Cardiac fibroblast (primary cell): ENCODE measurements around the gene IL18.
"Not testable (repeated sequence)": the region's sequence is repeated elsewhere in the genome, so short reads cannot be mapped to it uniquely, and the experiment has no call there.

Experiments used
- DNase-seq, 2 donors: peaks; one replicate each; pipeline versions ENCODE4 v3.0.0 to v3.0.0-alpha.2; 2010; ENCODE audit warnings: low read depth in 2 of 2
- H3K4me3 ChIP-seq, 2 donors: replicated peaks in 1 of 2; 1 replicate in 1 of 2; 2 replicates in 1 of 2; pipeline ENCODE4 v1.5.1; 2011; ENCODE audit warnings: low read depth in 2 of 2, low read length in 2 of 2, mild to moderate bottlenecking in 2 of 2, moderate library complexity in 1 of 2
- CTCF ChIP-seq: IDR thresholded peaks from one replicate; pipeline ENCODE4 v1.5.1; 2011; ENCODE audit warnings: low read depth, mild to moderate bottlenecking, low read length, inconsistent platforms

The IL18 gene

DNA sequence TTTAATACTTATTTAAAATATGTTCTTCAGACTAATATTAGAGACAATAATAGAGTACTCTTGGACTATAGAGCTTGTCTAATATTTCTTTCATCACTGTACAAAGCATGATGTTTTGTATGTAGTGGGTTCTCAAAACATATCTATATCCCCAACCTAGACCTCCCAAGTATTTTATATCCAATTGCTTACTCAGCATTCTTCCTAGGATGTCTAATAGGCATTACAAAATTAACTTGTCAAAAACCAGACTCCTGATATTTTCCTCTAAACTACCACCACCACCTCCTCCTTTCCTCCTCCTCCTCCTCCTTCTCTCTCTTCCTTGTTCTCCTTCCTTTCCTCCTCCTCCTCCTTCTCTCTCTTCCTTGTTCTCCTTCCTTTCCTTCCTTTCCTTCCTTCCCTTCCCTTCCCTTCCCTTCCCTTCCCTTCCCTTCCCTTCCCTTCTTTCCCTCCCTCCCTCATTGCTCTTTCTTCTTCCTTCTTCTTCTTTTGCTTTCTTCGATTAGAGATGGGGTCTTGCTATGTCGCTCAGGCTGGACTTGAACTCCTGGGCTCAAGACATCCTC lies 32.7 kb upstream of the IL18 start:
- no peak overlapping the region for H3K4me3 ChIP-seq
- DNase-seq = no peak
- TF ChIP-seq CTCF = no peak

DNA sequence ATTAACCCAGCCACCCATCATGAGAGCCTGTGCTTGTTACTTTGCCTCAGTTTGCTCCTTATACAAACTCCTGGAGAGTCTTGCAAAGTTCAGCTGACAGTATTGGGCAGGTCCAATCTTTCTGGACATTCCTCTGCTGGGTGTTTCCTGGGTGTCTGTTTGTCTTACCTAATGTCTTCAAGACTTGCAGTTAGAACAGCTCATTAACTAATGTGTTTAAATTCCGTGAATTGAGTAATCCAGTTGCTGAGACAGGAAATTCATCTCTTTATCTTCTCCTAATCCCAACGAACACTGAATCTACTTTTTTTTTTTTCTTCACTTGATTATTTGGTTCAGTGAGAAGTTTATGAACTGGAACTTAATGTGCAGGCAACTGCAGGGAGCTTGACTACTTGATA lies 32.1 kb upstream of the IL18 start:
- no peak overlapping the region for H3K4me3 ChIP-seq
- no peak for TF ChIP-seq CTCF
- DNase-seq = peak; percentile 23

DNA sequence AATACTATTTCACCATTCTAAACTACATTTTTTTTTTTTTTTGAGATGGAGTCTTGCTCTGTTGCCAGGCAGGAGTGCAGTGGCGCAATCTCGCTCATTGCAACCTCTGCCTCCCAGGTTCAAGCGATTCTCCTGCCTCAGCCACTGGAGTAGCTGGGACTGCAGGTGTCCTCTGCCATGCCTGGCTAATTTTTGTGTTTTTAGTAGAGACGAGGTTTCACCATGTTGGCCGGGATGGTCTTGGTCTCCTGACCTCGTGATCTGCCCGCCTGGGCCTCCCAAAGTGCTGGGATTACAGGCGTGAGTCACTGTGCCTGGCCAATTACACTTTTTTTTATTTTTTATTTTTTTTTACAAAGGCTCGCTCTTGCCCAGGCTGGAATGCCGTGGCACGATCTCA lies 31.2 kb upstream of the IL18 start:
- not testable (repeated sequence) for DNase-seq, H3K4me3 ChIP-seq

DNA sequence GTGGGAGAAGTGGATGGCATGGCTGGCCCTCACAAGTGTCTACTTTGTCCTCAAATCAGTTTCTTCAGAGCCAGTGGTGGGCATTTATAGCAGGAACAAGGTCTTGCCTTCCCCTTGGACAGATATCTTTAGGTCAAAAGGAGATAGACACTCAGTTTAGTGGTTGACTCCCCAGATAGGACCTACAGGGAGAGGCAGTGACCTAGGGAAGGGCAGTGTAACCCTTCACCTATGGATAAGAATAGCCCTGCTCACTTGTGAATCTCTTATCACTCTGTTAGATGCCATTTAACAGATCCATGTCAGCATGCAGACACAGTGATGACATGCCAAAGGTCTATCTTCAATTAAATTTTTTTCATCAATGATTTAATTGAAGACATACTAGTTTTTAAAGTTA lies 22.4 kb upstream of the IL18 start:
- no peak for TF ChIP-seq CTCF
- DNase-seq = no peak
- no peak overlapping the region for H3K4me3 ChIP-seq

DNA sequence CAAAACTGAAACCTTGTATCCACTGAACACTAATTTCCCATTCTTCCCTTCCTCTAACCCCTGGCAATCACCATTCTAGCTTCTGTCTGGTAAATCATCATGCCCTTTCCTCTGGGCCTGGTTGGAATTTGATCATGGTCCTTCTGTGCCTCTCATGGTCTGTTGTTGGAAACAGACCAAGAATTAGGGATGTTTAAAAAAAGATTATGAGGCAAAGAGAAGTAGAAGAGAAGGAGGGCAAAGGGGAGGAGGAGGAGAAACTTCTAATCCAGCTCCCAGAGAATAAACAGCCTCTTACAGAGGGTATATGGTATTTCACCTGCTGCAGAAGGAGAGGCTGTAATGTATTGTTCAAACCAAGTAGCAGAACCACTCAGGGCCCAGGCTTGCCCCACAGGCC lies 22.0 kb upstream of the IL18 start:
- TF ChIP-seq CTCF = no peak
- no peak overlapping the region for H3K4me3 ChIP-seq
- no peak for DNase-seq

DNA sequence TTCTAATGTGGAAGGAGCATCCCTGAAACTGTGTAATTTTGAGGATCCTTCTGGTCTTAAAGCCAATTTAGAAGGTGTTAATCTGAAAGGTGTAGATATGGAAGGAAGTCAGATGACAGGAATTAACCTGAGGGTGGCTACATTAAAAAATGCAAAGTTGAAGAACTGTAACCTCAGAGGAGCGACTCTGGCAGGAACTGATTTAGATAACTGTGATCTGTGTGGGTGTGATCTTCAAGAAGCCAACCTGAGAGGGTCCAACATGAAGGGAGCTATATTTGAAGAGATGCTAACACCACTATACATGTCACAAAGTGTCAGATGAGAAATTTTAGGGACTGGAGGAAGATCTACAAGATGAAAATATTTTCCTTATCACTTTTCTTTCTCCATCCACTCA lies 19.0 kb upstream of the IL18 start:
- TF ChIP-seq CTCF = no peak
- no peak for DNase-seq
- no peak overlapping the region for H3K4me3 ChIP-seq

DNA sequence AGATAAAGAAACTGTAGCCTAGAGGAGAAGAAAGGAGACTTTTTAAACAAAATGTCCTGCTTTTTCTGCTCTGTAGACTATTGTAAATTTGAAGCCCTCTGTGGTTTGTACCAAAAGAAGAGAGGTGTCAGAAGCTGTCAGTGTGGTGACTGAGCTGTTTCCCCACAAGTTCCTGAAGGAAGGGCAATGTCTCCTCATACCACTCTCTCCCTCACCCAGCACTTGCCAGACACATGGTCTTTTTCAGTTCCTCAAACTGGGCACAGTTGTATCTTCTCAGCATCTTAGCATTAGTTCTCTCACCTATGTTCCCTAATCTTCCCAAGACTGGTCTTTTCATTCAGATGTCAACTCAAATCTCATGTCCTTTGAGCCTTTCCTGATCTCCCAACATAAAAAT lies 15.7 kb upstream of the IL18 start:
- H3K4me3 ChIP-seq = no peak overlapping the region
- no peak for TF ChIP-seq CTCF
- no peak for DNase-seq
